ENCODE results near the gene SYNE1.

DNA sequence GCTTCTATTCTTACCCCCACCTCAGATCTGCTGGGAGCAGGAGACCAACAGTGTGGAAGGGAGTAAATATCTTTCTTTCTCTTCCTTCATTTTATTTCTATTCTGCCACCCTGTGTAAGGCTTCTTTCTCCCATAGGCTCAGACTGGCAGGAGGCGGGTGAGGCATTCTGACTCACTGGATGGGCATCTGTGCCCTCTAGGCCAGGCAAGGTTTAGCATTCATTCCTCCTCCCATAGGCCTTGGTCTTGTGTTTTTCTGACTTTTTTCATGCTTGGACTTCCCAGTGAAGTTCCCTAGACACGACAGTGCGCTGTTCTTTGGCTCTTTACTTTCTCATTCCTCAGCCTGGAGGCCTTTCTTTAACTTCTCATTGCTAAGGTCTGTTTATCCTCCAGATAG, 235.2 kb downstream of the SYNE1 start:
- TF ChIP-seq, protein P1, sequence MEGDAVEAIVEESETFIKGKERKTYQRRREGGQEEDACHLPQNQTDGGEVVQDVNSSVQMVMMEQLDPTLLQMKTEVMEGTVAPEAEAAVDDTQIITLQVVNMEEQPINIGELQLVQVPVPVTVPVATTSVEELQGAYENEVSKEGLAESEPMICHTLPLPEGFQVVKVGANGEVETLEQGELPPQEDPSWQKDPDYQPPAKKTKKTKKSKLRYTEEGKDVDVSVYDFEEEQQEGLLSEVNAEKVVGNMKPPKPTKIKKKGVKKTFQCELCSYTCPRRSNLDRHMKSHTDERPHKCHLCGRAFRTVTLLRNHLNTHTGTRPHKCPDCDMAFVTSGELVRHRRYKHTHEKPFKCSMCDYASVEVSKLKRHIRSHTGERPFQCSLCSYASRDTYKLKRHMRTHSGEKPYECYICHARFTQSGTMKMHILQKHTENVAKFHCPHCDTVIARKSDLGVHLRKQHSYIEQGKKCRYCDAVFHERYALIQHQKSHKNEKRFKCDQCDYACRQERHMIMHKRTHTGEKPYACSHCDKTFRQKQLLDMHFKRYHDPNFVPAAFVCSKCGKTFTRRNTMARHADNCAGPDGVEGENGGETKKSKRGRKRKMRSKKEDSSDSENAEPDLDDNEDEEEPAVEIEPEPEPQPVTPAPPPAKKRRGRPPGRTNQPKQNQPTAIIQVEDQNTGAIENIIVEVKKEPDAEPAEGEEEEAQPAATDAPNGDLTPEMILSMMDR (IDR thresholded peaks at IDR 0.05; ENCODE audit: poor library complexity, severe bottlenecking) = no peak
- TF ChIP-seq, protein P2, sequence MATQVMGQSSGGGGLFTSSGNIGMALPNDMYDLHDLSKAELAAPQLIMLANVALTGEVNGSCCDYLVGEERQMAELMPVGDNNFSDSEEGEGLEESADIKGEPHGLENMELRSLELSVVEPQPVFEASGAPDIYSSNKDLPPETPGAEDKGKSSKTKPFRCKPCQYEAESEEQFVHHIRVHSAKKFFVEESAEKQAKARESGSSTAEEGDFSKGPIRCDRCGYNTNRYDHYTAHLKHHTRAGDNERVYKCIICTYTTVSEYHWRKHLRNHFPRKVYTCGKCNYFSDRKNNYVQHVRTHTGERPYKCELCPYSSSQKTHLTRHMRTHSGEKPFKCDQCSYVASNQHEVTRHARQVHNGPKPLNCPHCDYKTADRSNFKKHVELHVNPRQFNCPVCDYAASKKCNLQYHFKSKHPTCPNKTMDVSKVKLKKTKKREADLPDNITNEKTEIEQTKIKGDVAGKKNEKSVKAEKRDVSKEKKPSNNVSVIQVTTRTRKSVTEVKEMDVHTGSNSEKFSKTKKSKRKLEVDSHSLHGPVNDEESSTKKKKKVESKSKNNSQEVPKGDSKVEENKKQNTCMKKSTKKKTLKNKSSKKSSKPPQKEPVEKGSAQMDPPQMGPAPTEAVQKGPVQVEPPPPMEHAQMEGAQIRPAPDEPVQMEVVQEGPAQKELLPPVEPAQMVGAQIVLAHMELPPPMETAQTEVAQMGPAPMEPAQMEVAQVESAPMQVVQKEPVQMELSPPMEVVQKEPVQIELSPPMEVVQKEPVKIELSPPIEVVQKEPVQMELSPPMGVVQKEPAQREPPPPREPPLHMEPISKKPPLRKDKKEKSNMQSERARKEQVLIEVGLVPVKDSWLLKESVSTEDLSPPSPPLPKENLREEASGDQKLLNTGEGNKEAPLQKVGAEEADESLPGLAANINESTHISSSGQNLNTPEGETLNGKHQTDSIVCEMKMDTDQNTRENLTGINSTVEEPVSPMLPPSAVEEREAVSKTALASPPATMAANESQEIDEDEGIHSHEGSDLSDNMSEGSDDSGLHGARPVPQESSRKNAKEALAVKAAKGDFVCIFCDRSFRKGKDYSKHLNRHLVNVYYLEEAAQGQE (IDR thresholded peaks at IDR 0.05; ENCODE audit: borderline replicate concordance) = no peak
- TF ChIP-seq TAF1 (IDR thresholded peaks at IDR 0.05; ENCODE audit: low read depth) (no peak), POLR2AphosphoS5 (IDR thresholded peaks at IDR 0.05) (no peak), EZH2 (IDR thresholded peaks at IDR 0.05; ENCODE audit: borderline replicate concordance, insufficient read depth, low read length, poor library complexity, severe bottlenecking) (no peak)
